Ovary (tissue), 9 donors: ENCODE results near the gene CDKL1. TPM values are rescaled to one million over a fixed set of nuclear protein-coding genes. Genes with fewer than 3 reads are reported as not detected.
"Not testable (repeated sequence)": the region's sequence is repeated elsewhere in the genome, so short reads cannot be mapped to it uniquely, and the experiment has no call there.

Source experiments
- DNase-seq, 5 donors: peaks; one replicate each; pipeline ENCODE4 v3.0.0-alpha.2; 2019 to 2020
- H3K27ac ChIP-seq, 2 donors: fragments of 200-600 bp; one replicate each; pipeline versions ENCODE4 v1.5.1 to v1.8.0; 2019 to 2022
- H3K27me3 ChIP-seq: fragments of 200-600 bp; one replicate; pipeline ENCODE4 v1.8.0; 2022
- H3K36me3 ChIP-seq: fragments of 200-600 bp; sonication (generic); one replicate; pipeline ENCODE4 v1.5.1; 2019
- H3K4me1 ChIP-seq: one replicate; pipeline ENCODE4 v1.8.1; 2013; ENCODE audit warnings: mild to moderate bottlenecking, moderate library complexity; ENCODE audit not compliant: insufficient read depth
- H3K4me3 ChIP-seq: fragments of 200-600 bp; sonication (generic); one replicate; pipeline ENCODE4 v1.5.1; 2017
- H3K9me3 ChIP-seq, 2 donors: fragments of 200-600 bp in 1 of 2; sonication (generic) in 1 of 2; one replicate each; pipeline versions ENCODE4 v1.5.1 to v1.8.1; 2013 to 2019; ENCODE audit warnings: mild to moderate bottlenecking in 1 of 2, moderate library complexity in 1 of 2
- EP300 ChIP-seq: sonication (generic); formaldehyde crosslinking; IDR thresholded peaks from one replicate; pipeline ENCODE4 v1.6.1; 2017; ENCODE audit warnings: antibody characterized with exemption
- POLR2A ChIP-seq: fragments of 450-650 bp; IDR thresholded peaks from one replicate; pipeline ENCODE4 v1.6.1; 2017; ENCODE audit warnings: antibody characterized with exemption, mild to moderate bottlenecking, moderate library complexity
- WGBS, 3 donors: extraction: QIAGEN DNeasy Blood & Tissue Kit in 1 of 3; methylation state at CpG; one replicate each; pipeline versions ENCODE4 v1.1.5 to v1.1.7; 2013 to 2017; 5-methylcytosine and 5-hydroxymethylcytosine counted together
- intact Hi-C, 4 donors: fragments of 100-400 bp; cut with DNase I; formaldehyde crosslinking; loops; one replicate each; pipeline versions ENCODE4 v1.11.0 to v1.15.1; 2022 to 2023
- polyA plus RNA-seq, 2 donors: library from polyadenylated mRNA; stranded (reverse); fragments of 200-250 nt in 1 of 2; fragments of 350-450 nt in 1 of 2; fragmentation: Illumina TruSeq in 1 of 2; extraction: RNeasy Lipid Tissue Mini Kit (QIAGEN cat#74804) in 1 of 2; gene quantifications; one replicate each; pipeline ENCODE4 v1.2.3, GENCODE V29; 2013 to 2014
- total RNA-seq, 7 donors: library from RNA; depleted of rRNA in 2 of 7; stranded (reverse); fragments of >200 nt in 2 of 7; fragmentation: NEBNext Ultra II Directional in 3 of 7; extraction: Animal tissue kit (Norgen Biotek cat#: 25700) in 3 of 7; gene quantifications; one replicate each; pipeline versions ENCODE4 v1.1.0 to v1.2.4, GENCODE V29; 2016 to 2023
- TF ChIP-seq, protein P1 (sequence below), 3 donors: fragments of 450-650 bp in 2 of 3; fragments of 200-600 bp in 1 of 3; IDR thresholded peaks; one replicate each; pipeline versions ENCODE4 v1.5.1 to v1.8.0; 2016 to 2022; ENCODE audit warnings: antibody characterized with exemption in 3 of 3, mild to moderate bottlenecking in 1 of 3
- donor health status: DM: no; HTN: no; CAD: no; lungs with moderate emphysema.
- donor health status: DM: no; HTN: no; CAD: no.
- donor health status: Bipolar disorder and iron deficiency.
- donor health status: DM: yes; HTN: yes; CAD: no.
- donor health status: DM: no; HTN: no; CAD: no.
- donor health status: DM: yes; HTN: yes; CAD: no.

Gene CDKL1
- total and polyA plus RNA-seq, 9 donors, result 11.9 to 69.3 (median 33.1) TPM

- 86 to 87% (median 87%) methylated on average over 1 of the region's 1 CpG for WGBS, 3 donors
- H3K27ac ChIP-seq, result no peak overlapping the region
- no peaks in the 10 kb centered on the region for H3K27me3 ChIP-seq
- no peaks in the 10 kb centered on the region for H3K9me3 ChIP-seq
- no peaks in the 10 kb centered on the region for H3K4me1 ChIP-seq
- no peak overlapping the region for H3K4me3 ChIP-seq
- TF ChIP-seq POLR2A (no peak), EP300 (no peak)
- TF ChIP-seq, protein P1, sequence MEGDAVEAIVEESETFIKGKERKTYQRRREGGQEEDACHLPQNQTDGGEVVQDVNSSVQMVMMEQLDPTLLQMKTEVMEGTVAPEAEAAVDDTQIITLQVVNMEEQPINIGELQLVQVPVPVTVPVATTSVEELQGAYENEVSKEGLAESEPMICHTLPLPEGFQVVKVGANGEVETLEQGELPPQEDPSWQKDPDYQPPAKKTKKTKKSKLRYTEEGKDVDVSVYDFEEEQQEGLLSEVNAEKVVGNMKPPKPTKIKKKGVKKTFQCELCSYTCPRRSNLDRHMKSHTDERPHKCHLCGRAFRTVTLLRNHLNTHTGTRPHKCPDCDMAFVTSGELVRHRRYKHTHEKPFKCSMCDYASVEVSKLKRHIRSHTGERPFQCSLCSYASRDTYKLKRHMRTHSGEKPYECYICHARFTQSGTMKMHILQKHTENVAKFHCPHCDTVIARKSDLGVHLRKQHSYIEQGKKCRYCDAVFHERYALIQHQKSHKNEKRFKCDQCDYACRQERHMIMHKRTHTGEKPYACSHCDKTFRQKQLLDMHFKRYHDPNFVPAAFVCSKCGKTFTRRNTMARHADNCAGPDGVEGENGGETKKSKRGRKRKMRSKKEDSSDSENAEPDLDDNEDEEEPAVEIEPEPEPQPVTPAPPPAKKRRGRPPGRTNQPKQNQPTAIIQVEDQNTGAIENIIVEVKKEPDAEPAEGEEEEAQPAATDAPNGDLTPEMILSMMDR (IDR thresholded peaks at IDR 0.05), result no peak
- DNase-seq, result no peak
- H3K36me3 ChIP-seq, result no peaks in the 10 kb centered on the region
- intact Hi-C loops, result loop anchor here in 2 of 4 donors (2.0 kb wide), 1 partner anchor 214 kb away; the partner anchor contains the start of gene MAP4K5 (in 2 of the 2)
These were observed 77.4 kb downstream of the CDKL1 start for GRCh38 chr14:50319293-50319692.

- TF ChIP-seq EP300 (no peak), POLR2A (no peak)
- TF ChIP-seq, protein P1 (IDR thresholded peaks at IDR 0.05), result peak; percentile 45 to 67 (median 62)
- no peak overlapping the region for H3K27ac ChIP-seq
- H3K9me3 ChIP-seq, result no peaks in the 10 kb centered on the region
- no peaks in the 10 kb centered on the region for H3K36me3 ChIP-seq
- H3K4me1 ChIP-seq, result no peaks in the 10 kb centered on the region
- no peak for DNase-seq
- intact Hi-C loops, result loop anchor here in 2 of 4 donors (2.0 kb wide), 1 partner anchor 215 kb away; the partner anchor contains the start of gene MAP4K5 (in 2 of the 2)
- WGBS, 3 donors, result 36 to 38% (median 38%) methylated on average over 4 of the region's 4 CpGs
- H3K27me3 ChIP-seq, result no peaks in the 10 kb centered on the region
- H3K4me3 ChIP-seq, result no peak overlapping the region
These were observed 78.6 kb downstream of the CDKL1 start for GRCh38 chr14:50318031-50318626.

DNA sequence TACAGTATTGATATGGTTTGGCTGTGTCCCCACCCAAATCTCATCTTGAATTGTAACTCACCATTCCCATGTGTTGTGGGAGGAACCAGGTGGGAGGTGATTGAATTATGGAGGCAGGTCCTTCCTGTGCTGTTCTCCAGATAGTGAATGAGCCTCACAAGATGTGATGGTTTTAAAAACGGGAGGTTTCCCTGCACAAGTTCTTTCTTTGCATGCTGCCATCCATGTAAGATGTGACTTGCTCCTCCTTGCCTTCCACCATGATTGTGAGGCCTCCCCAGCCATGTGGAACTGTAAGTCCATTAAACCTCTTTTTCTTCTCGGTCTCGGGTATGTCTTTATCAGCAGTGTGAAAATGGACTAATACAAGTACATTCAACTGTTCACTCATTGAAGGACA lies 82.6 kb downstream of the CDKL1 start:
- H3K9me3 ChIP-seq, H3K36me3 ChIP-seq, H3K27me3 ChIP-seq, H3K27ac ChIP-seq, H3K4me1 ChIP-seq, DNase-seq, intact Hi-C loops, H3K4me3 ChIP-seq: not testable (repeated sequence)
- WGBS, 3 donors, result 95 to 96% (median 95%) methylated on average over 3 of the region's 3 CpGs

DNA sequence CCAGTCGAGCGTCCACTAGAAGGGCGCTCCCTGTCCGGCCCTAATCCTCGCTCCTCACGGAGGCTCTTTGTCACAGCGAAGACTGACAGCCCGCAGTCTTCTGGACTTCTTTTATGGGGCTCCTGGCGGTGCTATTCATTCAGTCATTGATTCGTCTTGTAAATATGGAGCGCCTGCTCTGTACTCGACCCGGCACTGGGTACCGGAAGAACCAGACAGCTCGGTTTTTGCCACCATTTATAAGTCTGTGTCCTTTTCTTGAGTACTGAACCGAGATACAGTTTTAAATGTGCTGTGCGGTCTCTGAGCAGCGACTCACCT lies 84.0 kb downstream of the CDKL1 start:
- TF ChIP-seq, protein P1 (IDR thresholded peaks at IDR 0.05), result no peak
- TF ChIP-seq POLR2A (no peak), EP300 (no peak)
- H3K4me3 ChIP-seq, result peak overlapping the region; percentile 75
- H3K27me3 ChIP-seq, result no peaks in the 10 kb centered on the region
- H3K9me3 ChIP-seq, result no peaks in the 10 kb centered on the region
- intact Hi-C loops, result no loop called here
- H3K4me1 ChIP-seq, result no peaks in the 10 kb centered on the region
- WGBS, 3 donors, result 1 to 2% (median 2%) methylated on average over 18 of the region's 18 CpGs
- no peaks in the 10 kb centered on the region for H3K36me3 ChIP-seq
- peak overlapping the region; percentile 67 to 88 for H3K27ac ChIP-seq
- DNase-seq, result no peak

DNA sequence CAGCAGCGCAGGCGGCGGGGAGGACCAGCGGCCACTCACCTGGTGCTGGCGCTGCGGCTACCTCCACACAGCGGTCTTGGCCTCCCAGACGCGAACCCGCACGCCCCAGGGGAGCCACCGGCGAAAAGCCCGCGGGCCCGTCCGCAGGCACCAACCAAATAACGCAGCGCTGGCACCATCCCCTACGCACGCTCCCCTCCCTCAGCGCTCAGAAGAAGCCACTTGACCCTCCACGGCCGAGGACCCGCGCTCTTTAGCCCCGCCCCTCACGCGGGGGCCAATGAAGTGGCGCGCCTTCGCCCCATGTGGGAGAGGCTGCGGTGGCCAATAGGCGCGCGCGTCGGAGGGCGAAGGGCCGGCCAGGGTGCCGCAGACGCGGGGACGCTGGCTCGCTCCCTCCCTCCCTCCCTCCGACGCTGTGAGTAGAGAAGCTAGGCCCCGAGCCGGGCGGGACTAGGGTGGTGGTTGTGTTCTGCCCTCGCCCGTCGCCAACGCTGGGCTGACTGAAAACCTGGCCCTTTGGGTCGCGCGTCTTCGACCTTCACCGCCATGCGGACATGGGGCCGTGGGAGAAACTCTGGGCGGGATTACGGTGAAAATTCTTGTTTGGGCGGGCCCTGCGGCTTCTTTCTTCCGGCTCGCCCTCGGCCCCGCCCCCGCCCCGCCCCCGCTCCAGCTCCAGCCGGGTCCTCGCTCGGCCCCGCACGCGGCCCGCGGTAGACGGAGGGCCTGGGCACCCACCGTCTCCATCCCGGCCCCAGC lies 84.5 kb downstream of the CDKL1 start, which contains the start of the genes DMAC2L and L2HGDH:
Gene DMAC2L, plus strand, starts transcription at position 353 of the 762 bp plus-strand sequence. CDS start 9,164 bp downstream, outside the sequence.
Gene L2HGDH, minus strand, starts transcription at position 258 of the 762 bp plus-strand sequence. Its CDS starts 79 bp downstream, at position 179.
- H3K36me3 ChIP-seq, result no peaks in the 10 kb centered on the region
- DNase-seq, result peak; percentile 89 to 95 (median 92)
- no peaks in the 10 kb centered on the region for H3K9me3 ChIP-seq
- intact Hi-C loops, result no loop called here
- H3K4me3 ChIP-seq, result peak within 1 kb of the TSS; percentile 75
- peak within 1 kb of the TSS; percentile 67 to 88 for H3K27ac ChIP-seq
- H3K4me1 ChIP-seq, result no peaks in the 10 kb centered on the region
- no peaks in the 10 kb centered on the region for H3K27me3 ChIP-seq
- WGBS, 3 donors, result 0 to 1% (median 0%) methylated on average over 69 to 83 of the region's 83 CpGs
- no peak for TF ChIP-seq EP300
- TF ChIP-seq POLR2A, result peak; percentile 59
- TF ChIP-seq, protein P1 (IDR thresholded peaks at IDR 0.05), result no peak
